IPS DF 19.7 (cell line): Measurements from ENCODE around the gene ATXN10.

Source experiments
- DNase-seq: peaks from one replicate; pipeline ENCODE4 v3.0.0-alpha.2; 2013; ENCODE audit warnings: low read depth, low spot score

ATXN10 gene

GRCh38 chr22:45823336-45823735 is 151.7 kb downstream of the ATXN10 start:
- no peak for DNase-seq

DNA sequence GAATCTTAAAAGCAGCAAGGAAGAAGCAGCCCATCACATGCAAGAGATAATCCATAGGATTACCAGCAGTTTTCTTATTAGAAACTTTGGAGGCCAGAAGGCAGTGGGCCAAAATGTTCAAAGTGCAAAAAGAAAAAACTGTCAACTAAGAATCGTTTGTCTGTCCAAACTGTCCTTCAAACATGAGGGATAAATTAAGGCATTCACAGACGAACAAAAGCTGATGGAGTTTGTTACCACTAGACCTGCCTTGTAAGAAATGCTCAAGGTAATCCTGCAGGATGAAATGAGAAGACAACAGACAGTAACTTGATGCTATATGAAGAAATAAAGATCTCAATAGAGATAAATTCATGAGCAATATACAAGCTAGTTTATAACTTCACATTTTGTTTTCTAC is 154.9 kb downstream of the ATXN10 start:
- DNase-seq, result no peak

DNA sequence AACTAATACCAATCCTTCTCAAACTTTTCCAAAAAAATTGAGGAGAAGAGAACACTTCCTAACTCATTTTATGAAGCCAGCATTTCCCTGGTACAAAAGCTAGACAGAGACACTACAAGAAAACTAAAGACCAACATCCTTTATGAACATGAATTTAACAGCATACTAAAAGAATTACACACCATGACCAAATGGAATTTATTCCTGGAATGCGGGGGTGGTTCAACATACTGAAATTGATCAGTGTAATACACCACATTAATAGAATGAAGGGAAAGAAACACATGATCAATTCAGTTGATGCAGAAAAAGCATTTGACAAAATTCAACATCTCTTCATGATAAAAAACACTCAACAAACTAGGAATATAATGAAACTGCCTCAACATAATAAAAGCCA is 157.2 kb downstream of the ATXN10 start:
- no peak for DNase-seq

- no peak for DNase-seq
Observed at GRCh38 chr22:45830531-45831245, 159.1 kb downstream of the ATXN10 start.

- DNase-seq, result no peak
Observed at GRCh38 chr22:45831394-45831793, 159.8 kb downstream of the ATXN10 start.

GRCh38 chr22:45832180-45832579 is 160.5 kb downstream of the ATXN10 start:
- DNase-seq, result no peak

DNA sequence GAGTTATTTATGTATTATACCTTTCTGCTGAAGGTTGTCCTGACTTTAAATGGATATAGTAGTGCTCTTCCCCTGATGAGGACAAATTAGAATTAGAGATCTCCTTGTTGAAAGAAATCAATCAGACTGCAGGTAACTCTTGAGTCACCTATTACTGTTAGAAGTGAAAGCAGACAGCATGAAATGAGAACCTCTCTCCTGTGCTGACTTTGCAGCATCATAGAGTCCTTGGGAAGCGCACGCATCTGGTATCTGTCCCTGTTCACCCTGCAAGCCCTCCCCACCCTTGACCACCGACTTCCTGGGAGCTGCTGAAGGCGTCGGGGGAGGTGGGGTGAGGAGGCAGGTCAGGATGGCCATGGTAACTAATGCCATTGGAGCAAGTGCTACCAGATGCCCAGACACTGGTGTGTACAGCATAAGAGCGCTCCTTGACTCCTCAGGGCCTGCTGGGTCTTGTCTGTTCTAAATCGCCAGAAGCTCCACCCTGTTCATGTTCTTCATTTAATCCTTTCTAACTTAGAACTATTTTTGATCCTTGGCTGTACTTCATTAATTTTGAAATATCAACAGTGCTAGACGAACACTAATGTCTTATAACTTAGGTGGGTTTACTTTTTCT is 161.4 kb downstream of the ATXN10 start:
- DNase-seq, result no peak

- DNase-seq, result no peak
Observed at GRCh38 chr22:45833613-45834012, 162.0 kb downstream of the ATXN10 start.

- DNase-seq, result no peak
Observed at GRCh38 chr22:45834241-45834640, 162.6 kb downstream of the ATXN10 start.

- no peak for DNase-seq
Observed at GRCh38 chr22:45834795-45835194, 163.2 kb downstream of the ATXN10 start.

GRCh38 chr22:45836418-45837169 is 165.0 kb downstream of the ATXN10 start:
- no peak for DNase-seq

- DNase-seq, result no peak
Observed at GRCh38 chr22:45837508-45837907, 165.9 kb downstream of the ATXN10 start.

DNA sequence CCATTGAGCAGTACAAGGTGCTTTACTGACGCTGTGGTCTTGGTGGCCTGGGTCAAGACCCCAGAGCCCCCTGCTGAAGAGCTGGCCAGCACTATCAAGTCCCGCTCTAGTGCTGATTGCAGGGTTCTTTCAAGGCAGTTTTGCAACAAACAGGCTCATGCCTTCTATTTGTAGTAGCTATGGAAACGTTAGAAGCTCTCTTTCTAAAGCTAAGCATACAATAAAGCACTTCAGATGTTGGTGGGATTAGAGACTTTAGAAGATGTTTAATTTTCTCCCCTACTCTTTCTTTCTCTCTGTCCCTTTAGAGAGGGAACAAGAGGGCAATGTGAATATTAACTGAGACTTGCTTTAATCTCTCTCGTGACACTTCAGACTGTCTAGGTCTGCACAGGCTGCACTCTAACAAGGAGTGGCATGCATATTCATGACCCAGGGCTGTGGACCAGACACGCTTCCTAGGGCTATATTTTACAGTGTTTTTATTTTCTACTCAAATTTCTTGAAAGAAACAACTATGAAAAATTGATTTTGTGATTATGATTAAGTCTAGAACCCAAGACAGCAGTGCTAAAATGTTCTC is 166.8 kb downstream of the ATXN10 start:
- DNase-seq, result no peak

- DNase-seq, result no peak
Observed at GRCh38 chr22:45840483-45840882, 168.8 kb downstream of the ATXN10 start.

DNA sequence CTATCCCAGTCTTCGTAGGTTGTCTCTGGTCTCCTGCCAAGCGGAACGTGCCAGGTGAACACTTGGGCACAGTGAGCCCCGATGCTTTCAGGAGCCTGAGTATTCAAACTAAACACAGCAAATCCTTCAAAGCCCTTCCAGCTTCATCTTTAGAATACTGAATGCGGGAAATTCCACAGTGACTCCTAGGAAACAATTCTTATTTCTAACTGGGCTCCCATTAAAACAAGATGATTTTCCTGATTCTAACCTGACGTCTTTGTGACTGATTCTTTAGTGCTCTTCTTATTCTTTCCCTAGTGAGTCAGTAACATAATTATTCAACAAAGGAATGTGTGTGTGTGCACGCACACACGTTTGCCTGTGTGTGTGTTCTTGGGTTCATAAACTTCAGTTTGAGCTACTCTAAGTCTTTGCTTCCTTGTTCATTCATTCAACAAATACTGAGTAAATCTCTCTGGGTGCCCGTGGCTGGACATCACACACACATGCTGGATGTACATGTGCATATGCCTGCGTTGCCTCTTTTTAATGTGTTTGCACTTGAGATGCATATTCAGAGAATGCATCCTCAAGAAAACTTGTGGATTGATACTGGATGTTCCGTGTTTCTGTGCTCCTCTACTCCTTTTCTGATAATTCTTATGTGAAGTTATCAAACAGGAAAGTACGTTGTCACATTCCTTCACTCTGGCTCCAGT is 170.8 kb downstream of the ATXN10 start:
- no peak for DNase-seq

GRCh38 chr22:45843031-45843430 is 171.4 kb downstream of the ATXN10 start:
- no peak for DNase-seq

- no peak for DNase-seq
Observed at GRCh38 chr22:45843986-45844385, 172.4 kb downstream of the ATXN10 start.

GRCh38 chr22:45845076-45845487 is 173.4 kb downstream of the ATXN10 start:
- DNase-seq, result no peak

DNA sequence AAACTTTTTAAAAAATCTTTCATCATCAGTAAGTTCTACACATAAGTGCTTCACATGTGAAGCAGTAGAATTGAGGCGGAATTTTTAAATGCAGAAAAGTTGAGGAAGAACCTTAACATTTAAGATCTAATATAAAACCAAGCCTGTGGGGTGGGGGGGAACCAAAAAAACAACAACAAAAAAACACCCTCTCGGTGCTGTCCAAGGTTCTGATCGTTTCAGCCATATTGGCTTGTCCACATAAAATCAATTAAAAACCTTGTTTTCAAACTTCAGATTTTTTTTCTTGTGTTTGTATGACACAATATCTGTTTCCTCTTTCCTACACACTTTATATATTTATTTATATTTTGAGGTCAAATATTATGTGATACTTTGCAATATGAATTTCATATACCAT is 175.3 kb downstream of the ATXN10 start:
- no peak for DNase-seq

DNA sequence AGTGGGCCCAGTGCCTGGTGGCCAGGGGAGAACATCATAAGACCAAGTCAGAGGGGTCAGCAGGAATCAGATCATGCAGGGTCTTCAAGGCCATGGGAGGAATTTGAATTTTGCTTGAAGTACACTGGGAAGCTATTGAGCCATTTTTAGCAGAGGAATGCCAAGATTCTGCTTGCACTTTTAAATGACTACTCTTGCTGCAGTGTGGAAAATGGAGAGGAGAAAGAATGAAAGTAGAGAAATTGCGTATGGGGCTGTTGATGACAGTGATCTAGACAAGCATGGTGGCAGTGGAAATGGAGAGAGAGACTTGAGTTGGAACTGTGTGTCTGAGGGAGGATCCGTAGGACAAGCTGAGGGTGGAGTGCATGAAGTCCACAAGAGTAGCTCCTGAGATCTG is 177.3 kb downstream of the ATXN10 start:
- DNase-seq, result no peak

DNA sequence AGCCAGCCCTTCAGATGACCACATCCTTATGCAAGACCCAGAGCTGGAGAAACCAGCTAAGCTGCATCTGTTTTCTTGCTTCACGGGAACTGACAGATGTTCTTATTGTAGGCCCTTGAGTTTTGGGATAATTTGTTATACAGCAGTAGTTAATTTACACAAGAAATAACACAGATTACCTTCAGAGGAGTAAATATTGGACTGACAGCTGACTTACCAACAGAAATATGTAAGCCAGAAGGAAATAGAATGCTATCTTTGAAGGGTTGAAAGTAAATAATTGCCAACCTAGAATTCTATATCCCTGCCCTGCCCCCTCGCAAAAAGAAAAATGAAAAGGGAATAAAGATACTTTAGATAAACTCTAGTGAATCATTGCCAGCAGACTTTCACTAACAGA is 181.2 kb downstream of the ATXN10 start:
- DNase-seq, result no peak

DNA sequence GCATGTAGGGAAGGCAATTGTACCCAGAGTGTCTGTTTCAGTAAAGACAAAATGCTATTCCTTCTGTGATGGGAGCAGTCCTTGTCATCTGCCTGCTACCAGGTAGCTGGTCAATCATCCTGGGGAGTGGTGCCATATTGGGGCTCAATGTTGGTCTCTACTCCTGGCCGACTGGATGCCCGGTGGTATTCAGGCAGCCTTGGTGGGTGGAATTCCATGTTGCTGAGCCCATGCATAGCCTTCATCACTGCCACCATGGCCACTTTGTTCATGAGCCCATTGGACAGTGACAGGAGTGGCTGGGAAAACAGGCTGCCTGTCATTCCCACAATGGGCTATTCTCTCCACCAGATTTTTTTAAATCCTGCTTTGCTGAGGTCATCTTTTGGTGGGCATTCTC is 184.3 kb downstream of the ATXN10 start:
- DNase-seq, result no peak
